NB4 (cell line): ENCODE measurements around the gene SFXN5.

Experiments used
- CTCF ChIP-seq: IDR thresholded peaks from one replicate; pipeline ENCODE4 v1.5.1; 2012; ENCODE audit warnings: low read depth, low read length
- MYC ChIP-seq: IDR thresholded peaks from 2 replicates; pipeline ENCODE4 v1.6.1; 2011; ENCODE audit warnings: low read depth, low read length
- POLR2A ChIP-seq: IDR thresholded peaks from 2 replicates; pipeline ENCODE4 v1.6.1; 2011; ENCODE audit warnings: mild to moderate bottlenecking; ENCODE audit not compliant: insufficient read length; ENCODE audit errors: extremely low read depth

DNA sequence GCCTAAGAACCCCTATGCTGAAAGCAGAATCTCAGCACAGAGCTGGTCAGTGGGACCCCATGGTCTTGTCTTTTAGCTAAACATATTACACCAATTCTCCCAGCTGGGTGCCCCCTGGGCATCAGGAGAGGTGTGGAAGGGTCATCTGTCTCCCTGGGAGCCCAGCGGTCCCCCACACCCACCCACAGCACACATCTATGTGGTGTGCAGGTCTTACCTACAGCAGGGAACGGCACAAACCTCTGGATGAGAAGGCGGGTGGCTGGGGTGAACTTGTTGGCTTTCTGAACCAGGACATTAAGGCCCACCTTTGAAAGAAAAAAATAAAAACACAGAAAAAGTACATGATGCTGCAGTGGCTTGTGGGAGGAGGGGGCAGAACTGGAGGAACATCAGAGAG lies 83.5 kb downstream of the SFXN5 start:
- no peak for TF ChIP-seq POLR2A
- TF ChIP-seq CTCF, result no peak
- TF ChIP-seq MYC, result no peak
